Stimulated activated CD8-positive, alpha-beta memory T cell treated with anti-CD3 and anti-CD28 coated beads, Interleukin-12 subunit alpha, Interleukin-12 subunit beta, amount 100 ng/mL, for 24 hours (primary cell): Measurements from ENCODE around the gene ZNHIT1.
"Not testable (repeated sequence)": the region's sequence is repeated elsewhere in the genome, so short reads cannot be mapped to it uniquely, and the experiment has no call there.

ENCODE experiments used
- DNase-seq: peaks from one replicate; pipeline ENCODE4 v3.0.0-alpha.2; 2020; ENCODE audit errors: extremely low read depth

The ZNHIT1 gene

DNA sequence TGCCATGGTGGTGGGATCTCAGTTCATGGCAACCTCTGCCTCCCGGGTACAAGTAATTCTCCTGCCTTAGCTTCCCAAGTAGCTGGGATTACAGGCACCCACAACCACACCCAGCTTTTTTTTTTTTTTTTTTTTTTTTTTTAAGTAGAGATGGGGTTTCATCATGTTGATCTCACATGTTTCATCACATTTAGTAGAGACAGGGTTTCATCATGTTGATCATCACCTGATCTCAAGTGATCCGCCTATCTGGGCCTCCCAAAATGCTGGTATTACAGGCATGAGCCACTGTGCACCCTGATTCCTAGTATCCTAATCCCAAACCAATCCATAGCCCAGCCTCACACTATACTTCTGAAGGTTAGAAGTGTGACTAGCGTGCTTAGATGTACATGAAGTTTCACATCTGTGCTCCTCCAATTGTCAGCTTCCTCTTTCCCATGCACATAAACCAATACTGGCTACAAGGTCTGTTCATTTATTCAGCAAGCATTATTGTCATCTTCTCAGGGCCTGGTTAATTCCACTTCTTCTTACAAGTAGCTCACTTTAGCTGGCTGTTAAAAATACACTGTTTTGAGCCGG lies 31.0 kb upstream of the ZNHIT1 start:
- DNase-seq: no peak

DNA sequence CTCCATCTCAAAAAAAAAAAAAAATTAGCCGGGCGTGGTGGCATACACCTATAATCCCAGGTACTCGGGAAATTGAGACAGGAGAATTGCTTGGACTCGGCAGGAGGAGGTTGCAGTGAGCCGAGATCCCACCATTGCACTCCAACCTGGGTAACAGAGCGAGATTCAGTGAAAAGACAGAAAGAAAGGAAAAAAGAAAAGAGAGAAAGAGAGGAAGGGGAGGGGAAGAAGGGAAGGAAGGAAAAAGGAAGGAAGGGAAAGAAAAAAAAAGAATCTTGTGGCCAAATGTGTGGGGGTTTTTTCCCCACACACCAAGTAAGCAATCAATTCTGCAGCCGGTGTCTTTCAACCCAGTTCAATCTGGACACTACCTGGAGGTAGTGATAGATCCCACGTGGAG lies 28.9 kb upstream of the ZNHIT1 start:
- no peak for DNase-seq

DNA sequence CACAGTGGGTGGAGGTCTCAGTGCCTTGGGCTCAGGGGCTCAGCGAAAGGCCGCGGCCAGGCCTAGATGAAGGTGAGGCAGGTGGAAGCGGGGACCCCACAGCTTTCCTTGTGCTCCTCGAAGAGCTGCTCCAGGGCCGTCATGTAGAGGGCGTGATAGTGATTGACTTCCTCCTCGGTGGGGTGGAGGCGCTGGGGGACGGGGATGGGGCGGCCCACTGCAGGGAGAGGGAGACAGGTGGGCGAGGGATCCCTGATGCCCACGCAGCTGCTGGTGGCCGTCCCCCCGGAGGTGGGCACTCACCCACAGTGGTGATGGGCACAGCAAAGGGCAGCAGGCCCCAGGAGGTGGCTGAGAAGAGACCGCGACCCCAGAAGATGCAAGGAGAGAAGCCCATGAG lies 22.1 kb upstream of the ZNHIT1 start:
- DNase-seq: no peak

- DNase-seq: no peak
Observed at GRCh38 chr7:101197991-101198390, 20.0 kb upstream of the ZNHIT1 start.

- no peak for DNase-seq
Observed at GRCh38 chr7:101198476-101198875, 19.5 kb upstream of the ZNHIT1 start.

GRCh38 chr7:101199522-101199921 lies 18.4 kb upstream of the ZNHIT1 start:
- not testable (repeated sequence) for DNase-seq

DNA sequence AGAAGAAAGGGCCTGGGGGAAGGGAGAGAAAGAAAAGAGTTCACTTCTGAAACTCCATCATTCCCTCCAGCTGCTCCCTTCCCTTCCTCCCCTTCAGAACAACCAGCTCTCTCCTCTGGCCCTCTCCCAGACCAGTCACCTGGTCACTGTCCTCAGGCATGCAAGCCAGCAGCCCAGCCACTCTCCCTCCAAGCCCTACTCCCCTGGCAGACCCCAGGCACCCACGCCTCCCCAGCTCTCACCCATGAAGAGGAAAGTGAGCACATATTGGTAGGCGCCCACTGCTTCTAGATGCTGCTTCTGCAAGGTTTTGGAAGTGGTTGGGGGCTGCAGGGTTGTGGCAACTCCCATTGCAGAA lies 17.5 kb upstream of the ZNHIT1 start:
- no peak for DNase-seq

GRCh38 chr7:101200862-101201599 lies 16.9 kb upstream of the ZNHIT1 start, which contains the start of gene MOGAT3:
MOGAT3 (minus strand) TSS chr7:101201036; CDS start chr7:101200854, 182 bp downstream.
- no peak for DNase-seq

- DNase-seq: no peak
Observed at GRCh38 chr7:101201695-101202602, 16.0 kb upstream of the ZNHIT1 start.

DNA sequence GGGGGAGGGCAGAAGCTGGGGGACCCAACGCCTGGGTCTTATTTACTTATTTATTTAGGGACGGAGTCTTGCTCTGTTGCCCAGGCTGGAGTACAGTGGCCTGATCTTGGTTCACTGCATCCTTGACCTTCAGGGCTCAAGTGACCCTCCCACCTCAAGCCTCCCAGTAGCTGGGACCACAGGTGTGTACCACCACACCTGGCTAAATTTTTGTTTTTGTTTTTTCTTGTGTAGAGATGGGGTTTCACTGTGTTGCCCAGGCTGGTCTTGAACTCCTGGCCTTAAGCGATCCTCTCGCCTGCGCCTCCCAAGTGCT lies 15.4 kb upstream of the ZNHIT1 start:
- DNase-seq: no peak

- not testable (repeated sequence) for DNase-seq
Observed at GRCh38 chr7:101203740-101204738, 13.9 kb upstream of the ZNHIT1 start.

- DNase-seq: no peak
Observed at GRCh38 chr7:101205901-101206664, 11.9 kb upstream of the ZNHIT1 start.

GRCh38 chr7:101206665-101207042 lies 11.3 kb upstream of the ZNHIT1 start:
- no peak for DNase-seq

DNA sequence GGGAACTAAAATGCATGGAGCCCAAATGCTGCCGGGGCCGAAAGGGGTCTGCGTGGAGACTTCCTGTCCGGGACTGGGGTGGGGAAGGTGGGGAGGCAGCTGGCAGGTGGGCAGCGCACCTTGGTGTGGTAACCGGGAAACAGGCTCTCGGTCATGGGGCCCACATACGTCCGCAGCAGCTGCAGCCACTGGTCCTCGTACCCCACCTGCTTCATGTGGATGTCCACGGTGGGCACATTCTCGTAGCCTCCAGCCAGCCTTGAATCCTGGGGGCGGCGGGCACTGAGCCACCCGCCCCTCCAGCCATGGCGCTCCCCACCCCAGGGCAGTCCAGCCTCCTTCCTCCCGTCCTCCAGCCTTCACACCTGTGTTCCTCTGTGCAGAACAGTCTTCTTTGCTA lies 10.5 kb upstream of the ZNHIT1 start:
- DNase-seq: no peak

DNA sequence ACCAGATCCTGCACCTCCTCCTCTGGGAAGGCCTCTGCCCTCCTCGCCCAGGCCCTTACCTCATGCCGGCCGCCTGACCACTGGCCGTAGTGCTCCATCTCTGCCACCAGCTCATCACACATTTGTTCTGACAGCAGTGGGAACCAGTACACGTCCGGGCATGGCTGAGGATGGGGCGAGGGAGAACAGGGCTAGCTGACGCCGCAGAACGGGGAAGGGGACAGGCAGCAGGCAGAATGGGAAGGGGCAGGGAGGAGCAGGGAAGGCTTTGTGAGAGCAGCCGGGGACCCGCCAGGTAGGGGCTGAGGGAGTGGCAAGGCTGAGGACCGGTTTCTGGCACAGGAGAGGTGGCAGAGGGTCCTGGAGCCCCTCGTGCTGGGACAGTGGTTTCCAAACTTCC lies 9.2 kb upstream of the ZNHIT1 start:
- DNase-seq: no peak

GRCh38 chr7:101210143-101210542 lies 7.8 kb upstream of the ZNHIT1 start:
- DNase-seq: no peak

DNA sequence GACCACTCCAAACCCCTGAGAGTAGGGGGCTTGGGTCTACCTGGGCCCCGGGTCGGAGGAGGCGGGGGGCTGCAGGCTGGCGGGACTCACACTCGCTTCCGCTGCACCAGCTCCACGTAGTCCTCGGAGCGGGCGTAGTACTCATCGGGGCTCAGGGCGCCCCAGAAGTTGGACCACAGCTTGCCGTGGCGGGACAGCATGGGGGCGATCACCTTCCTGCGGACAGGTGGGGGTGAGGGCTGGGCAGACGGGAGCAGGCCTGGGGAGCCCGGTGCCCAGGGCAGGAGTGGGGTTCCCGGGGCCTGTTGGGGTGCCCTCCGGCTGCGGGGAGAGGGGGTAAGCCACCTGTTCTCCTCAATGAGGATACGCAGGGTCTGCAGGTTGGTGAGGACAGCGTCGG lies 6.5 kb upstream of the ZNHIT1 start:
- DNase-seq: no peak

DNA sequence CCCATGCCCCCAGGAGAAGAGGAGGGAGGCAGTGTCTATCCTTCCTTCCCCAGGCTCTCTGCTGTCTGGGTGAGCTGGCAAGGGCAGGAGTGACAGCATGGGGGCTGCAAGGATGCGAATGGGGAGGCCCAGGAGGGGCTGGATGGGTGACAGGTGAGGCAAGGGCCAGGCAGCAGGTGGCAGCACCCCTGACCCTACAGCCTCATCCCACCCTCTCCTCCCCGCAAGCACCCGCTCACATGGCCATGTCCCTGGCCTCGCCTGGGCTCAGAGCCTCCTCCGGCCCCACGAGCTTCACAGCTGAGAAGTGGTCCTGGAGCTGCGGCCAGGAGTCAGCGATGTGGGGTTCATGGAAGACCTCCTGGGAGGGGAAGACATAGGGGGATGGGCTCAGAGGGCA lies 6.0 kb upstream of the ZNHIT1 start:
- DNase-seq: no peak

DNA sequence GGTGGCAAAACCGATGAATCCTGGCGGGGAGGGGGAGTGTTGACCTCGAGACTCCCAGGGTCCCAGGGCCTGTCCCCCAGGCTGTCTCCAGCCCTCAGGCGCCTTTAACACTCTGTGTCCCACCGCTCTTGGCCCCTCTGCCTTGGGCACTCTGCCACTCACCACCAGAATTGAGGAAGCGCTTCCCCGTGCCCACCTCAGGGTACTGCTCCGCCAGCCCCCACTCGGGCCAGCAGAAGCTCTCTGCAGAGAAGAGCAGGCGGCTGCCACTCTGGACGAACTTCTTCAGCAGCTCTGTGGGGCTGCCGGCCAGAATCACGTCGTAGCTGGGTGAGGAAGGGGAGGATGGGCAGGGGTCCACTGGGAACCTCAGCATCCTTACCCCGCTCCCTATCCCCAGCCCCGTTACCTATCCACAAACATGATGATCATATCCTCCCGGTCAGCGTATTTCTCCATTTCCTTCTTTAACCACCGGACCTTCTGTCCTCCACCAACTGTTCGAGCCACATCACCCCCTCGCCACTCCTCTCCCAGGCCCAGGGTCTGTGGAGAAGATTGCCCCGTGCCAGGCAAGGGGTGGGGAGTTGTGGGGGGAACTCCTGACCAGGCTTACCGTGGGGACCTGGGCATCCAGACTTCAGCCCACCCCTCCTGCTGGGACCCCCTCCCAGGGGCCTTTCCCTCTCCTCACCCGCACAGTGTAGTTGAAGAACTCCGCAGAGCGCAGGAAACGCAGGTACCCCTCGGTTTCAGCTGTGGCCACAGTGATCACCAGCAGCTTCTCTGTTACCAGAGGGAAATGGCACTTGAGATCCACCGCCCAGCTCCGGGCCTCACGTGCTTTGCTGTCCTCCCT lies 1.7 kb upstream of the ZNHIT1 start:
- no peak for DNase-seq

- no peak for DNase-seq
Observed at GRCh38 chr7:101216860-101217387, 1.0 kb upstream of the ZNHIT1 start.
